GM19467 (cell line): ENCODE results near the gene OOSP1.
"Not testable (repeated sequence)": the region's sequence is repeated elsewhere in the genome, so short reads cannot be mapped to it uniquely, and the experiment has no call there.

ENCODE experiments used
- ATAC-seq: cut with Tn5 transposase; IDR thresholded peaks from one replicate; pipeline ENCODE4 v1.9.1; 2021; ENCODE audit warnings: mild to moderate bottlenecking, moderate library complexity; ENCODE audit not compliant: unreplicated experiment

Gene OOSP1

DNA sequence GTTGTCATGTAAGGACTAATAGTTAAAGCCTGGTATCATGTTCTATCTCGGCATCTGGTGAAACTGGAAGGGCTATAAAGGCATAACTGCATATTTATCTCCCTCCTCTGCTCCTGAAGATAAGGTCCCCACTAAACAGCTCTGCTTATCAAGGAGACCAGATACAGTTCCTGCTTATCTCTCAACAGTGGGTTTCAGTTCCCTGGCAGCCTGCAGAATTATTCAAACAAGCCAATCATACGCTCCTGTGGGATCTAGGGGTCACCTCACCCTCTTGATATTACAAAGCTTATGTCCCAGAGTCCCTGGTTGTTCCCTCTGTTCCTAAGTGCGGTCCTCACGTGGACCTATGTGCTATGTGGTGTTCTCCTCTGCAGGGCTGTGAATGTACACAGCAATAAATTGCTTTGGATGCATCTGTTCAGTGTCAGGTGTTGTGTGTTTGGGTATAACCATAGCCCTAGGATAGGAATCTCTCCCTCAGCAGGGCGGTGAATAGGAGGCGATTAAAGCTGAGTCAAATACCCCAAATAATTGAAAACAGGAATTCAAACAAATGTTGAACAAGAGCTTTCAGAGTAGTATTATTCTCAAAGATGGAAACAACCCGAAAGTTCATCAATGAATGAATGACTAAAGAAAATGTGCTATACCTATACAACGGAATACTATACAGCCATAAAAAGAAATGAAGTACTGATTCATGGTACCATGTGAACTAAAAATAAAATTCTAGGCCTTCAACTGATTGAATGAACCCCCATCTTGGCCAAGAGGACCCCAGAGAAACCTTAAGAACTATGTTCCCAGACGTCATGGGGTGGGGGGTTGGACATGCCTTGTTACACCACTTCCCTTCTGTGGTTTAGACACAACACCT lies 22.5 kb downstream of the OOSP1 start:
- no peak for ATAC-seq

DNA sequence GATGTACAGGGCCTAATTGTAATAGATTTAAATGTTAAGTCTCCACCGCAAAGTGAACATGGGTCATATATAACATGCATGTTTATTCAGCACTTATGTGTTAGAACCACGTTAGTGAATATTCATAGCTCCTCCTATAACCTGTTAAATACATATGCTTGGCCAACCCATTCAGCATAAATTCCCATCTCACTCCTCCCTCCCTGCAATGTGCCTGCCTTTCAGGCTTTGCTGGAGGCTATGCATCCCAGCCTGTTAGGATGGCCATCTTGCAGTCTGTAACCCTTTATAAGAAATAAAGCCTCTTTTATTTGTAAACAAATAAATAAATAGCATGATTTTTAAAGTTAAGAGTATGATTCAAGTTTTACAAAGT lies 23.9 kb downstream of the OOSP1 start:
- no peak for ATAC-seq

DNA sequence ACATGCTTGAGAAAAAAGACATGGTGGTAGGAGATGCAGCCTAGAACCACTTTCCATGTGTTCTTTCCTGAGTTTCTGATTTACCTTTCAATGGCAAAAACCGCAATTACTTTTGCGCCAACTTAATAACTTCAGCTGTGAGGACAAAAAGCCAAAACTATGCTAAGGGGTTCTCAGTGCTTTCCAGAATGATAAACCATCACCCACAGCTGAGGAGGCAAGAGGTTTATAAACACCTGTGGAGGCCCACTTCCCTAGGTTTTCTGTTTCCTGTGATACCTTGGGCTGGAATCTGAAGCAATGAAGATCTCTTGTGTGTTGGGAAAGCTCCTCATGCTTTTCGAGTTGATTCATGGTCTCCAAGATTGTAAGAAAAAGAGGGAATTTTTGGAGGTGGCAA lies 25.5 kb downstream of the OOSP1 start, which contains the start of gene OOSP4A:
TSS of gene OOSP4A (plus strand) at position 301 of the 400 bp plus-strand sequence. CDS start at position 301, 0 bp downstream.
- ATAC-seq = no peak

DNA sequence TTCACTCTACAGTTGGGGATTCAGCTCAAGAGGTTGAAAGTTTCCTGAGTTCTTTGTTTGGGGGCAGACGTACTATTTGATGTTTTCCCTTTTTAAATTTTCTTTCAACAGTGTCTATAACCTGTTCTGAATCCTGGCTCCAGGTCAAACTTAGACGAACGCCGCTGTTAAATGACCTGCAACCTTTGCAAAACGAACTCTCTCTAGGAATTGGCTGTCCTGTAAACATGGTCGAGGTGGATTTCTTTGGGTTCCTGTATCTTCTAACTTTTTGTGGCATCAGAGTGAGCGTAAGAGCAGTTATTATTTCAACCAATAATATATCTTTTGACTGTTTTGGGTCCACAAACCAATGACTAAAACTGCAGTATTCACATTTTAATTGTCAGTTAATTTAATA lies 27.2 kb downstream of the OOSP1 start:
- ATAC-seq = no peak

DNA sequence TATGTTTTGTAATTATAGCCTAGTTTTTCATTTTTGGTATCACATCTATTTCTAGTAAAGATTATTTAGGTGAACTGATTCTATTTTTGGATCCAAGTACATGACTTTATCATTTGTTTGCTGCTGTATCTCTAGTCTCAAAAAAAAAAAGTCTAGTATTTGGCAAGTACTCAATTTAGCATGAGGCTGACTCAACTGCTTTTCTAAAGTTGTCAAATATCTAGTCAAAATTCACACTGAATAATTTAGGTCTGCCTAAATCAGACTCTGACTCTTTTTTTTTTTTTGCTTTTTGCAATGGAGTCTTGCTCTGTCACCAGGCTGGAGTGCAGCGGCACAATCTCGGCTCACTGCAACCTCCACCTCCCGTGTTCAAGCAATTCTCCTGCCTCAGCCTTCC lies 28.0 kb downstream of the OOSP1 start:
- ATAC-seq = no peak

DNA sequence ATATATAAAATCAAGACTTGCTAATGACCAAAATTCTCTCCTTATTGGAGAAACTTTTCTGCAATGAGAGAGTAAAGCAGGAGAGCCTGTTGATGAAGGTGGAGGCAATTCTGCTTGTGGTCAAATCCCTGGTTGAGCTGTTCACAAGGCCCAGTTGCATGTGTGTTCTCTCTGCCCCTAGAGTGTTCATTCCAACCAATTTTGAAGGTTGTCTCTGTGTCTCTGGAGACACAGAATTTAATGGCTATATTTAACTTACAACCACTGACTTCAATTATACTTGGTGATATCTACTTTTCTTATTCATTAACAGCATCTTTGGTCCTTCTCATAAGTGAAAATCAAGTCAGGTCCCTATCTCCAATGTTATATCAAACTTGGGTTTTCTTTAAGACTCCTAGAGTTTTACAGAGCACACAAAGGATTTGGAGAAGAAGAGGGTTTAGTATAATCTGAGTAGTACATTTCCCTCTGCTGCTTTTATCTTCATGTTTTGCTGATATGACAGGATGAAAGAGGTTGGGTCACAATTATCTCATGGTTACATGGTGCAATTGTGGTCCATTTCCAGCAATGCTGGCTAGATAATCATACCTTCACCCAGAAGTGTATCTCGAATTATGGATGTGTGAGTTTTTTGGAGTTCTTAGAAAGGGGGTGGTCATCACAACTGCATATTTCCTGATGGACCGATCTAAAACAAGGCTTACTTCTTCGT lies 29.6 kb downstream of the OOSP1 start:
- ATAC-seq = no peak

DNA sequence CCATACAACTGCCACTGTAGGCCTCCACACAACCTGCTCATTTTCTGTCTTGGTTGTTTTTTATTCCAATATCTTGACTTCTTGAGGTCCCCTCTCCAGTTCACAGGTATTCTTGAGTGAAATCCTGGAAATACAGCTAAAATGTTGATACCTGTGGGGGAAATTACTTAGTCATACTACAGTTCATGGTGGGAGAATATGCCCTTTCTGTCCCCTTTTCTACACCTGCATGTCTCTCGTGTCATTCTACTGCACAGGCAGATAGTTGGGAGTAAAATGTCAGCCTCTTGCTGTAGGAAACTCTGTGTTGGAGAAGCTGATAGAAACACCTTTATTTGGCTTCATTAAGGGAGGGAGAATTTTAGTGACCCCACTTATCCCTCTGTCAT lies 30.2 kb downstream of the OOSP1 start:
- ATAC-seq = no peak

DNA sequence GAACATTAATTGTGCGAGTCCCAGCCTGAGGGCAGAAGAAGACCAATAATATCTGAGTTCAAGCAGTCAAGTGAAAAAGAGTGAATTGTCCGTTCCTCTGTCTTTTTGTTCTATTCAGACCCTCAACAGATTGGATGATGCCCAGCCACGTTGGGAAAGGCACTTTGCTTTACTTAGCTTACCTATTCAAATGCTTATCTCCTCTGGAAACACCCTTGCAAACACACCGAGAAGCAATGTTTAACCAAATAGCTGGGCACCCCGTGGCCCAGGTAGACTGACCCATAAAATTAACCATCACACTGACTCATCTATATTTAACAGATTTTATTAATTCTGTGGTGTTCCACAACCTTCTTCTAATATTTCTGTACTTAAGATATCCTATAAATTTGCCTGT lies 34.9 kb downstream of the OOSP1 start:
- no peak for ATAC-seq

DNA sequence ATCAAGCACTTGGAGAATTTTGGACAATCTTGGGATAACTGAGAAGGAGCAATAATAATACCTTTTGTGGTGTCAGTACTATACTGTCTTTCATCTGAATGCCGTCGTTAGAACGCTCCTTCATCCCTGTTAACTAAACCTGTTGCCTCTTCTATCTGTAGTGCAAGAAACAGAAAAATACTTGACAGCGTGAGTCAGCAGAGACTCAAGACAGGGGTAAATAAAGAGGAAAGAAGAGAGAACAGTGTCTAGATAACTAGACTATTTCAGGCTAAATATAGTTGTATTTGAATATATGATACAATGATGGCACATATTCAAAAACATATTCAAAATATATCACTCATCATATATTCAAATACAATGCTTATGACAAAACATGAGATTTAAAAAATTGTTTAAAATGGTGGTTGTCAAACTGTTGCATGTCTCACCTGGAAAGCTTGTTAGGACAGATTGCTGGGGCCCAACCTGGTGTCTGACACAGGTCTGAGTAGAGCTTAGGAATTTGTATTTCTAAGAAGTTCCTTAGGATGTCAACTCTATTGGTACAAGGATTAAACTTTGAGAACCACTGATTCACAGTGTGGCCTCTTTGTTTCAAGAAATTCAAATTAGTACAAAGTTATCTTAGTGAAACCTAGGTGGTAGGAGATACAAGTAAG lies 43.0 kb downstream of the OOSP1 start:
- ATAC-seq = no peak

DNA sequence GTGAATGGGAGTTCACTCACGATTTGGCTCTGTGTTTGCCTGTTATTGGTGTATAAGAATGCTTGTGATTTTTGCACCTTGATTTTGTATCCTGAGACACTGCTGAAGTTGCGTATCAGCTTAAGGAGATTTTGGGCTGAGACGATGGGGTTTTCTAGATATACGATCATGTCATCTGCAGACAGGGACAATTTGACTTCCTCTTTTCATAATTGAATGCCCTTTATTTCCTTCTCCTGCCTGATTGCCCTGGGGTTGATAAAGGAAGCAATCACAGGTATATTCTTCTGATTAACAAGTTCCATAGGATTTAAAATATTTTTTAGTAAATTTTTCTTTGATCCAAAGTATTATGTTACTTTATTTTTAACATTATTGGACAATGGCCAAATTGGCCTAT lies 43.8 kb downstream of the OOSP1 start:
- not testable (repeated sequence) for ATAC-seq

DNA sequence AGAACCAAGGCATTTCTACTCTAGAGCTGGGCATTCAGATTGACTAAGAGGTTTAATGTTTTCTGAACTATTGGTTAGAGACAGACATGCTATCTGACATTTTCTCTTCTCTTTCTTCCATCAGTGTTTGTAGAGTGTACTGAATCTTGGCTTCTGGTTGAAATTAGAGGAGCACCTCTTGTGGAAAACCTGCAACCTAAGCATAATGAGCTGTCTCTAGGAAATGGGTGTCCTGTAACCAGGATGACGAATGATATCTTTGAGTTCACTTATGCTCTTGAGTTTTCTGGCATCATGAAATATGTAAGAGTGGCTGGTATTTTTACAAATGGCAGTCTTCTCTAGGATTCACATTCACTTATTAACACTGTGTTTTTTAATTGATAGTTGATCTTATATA lies 45.0 kb downstream of the OOSP1 start:
- no peak for ATAC-seq

DNA sequence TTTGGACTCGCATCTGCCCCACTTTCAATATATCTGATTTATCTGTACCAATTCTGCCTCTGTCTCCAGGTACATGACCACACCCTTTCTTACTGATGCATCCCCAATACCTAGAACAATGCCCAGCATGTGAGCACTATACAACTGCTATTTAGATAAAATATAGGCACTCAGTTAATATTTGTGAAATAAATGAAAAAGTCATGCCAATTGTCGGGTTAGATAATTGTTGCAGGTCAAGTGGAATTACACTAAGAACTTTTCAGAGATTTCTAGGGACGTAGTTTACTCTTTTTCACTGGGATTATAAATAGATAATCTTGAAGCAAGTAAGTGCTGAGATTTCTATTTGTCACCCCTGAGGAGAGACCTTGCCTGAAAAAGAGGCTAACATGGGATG lies 46.1 kb downstream of the OOSP1 start:
- no peak for ATAC-seq

DNA sequence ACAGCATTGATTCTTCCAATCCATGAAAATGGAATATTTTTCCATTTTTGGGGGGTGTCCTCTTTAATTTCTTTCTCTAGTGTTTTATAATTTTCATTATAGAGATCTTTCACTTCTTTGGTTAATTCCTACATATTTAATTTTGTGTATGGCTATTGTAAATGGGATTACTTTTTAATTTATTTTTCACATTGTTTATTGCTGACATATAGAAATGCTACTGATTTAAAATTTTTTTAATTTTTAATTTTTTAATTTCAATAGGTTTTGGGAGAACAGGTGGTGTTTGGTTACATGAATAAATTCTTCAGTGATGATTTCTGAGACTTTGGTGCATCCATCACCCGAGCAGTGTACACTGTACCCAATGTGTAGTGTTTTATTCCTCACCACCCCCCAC lies 52.2 kb downstream of the OOSP1 start:
- no peak for ATAC-seq

DNA sequence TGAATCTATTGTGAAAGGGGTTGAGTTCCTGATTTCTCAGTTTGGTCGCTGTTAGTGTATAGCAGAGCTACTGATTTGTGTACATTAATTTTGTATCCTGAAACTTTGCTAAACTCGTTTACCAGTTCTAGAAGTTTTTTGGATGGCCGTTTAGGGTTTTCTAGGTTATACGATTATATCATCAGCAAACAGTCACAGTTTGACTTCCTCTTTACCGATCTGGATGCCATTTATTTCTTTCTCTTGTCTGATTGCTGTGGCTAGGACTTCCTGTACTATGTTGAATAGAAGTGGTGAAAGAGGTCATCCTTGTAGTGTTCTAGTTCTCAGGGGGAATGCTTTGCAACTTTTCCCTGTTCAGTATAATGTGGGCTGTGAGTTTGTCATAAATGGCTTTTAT lies 54.2 kb downstream of the OOSP1 start:
- no peak for ATAC-seq

DNA sequence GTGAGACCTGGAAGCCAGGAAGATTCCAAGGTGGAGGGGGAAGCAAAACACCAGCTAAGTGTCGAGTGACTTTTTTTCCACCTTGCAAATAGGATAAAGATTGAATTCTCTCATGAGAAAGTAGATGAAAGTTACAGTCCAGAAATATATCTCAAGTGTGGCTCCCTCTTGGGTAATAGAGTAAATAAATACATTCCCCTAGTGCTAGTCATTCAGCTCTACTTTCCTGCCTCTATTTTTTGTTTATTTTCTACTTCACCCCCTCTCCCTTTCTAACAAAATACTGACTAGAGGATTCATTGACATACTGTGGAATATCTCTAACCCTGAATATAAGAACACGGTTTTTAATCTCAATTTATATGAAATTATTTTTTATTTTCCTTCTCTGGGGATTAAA lies 59.6 kb downstream of the OOSP1 start:
- no peak for ATAC-seq

DNA sequence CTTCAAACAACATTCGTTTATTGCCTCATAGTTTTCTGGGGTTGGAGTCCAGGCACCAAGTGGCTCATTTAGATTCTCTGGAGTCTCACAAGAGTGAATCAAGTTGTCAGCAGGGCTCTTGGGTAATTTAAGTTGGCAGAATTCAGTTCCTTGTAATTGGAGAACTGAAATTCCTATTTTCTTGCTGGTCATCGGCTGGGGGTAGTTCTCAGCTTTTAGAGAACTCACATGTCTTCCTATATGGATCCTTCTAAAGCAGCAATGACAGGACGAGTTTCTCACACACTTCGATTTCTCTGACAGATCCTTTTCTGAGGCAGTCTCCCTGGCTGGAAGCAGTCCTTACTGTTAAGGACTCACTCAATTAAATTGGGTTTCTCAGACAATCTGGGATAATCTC lies 61.5 kb downstream of the OOSP1 start:
- no peak for ATAC-seq

DNA sequence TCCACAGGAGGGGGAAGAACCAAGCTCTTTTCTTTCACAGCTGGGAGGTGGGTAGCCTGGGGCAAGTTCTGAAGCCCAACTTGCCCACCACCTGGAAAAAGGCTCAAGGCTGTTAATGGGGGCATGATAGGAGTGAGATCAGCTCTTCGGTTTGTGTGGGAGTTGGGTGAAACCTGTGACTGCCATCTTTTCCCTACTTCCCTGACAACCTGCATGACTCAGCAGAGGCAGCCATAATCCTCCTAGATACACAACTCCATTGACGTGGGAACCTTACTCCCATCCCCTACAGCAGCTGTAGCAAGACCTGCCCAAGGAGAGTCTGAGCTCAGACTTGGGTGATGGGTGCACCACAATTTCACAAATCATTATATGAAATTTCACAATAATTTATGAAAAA lies 65.5 kb downstream of the OOSP1 start:
- no peak for ATAC-seq

DNA sequence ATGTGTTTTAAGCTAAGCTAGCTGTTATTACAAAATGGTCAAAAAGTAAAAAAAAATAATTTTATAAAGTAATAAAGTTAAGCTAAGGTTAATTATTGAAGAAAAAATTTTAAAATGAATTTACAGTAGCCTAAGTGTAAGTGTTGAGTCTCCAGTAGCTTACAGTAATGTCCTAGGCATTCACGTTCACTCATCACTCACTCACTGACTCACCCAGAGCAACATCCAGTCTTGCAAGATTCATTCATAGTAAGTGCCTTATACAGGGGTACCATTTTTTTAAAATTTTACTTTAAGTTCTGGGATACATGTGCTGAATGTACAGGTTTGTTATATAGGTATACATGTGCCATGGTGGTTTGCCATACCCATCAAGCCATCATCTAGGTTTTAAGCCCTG lies 67.1 kb downstream of the OOSP1 start:
- no peak for ATAC-seq
